Hepatocyte (in vitro differentiated cells): Measurements from ENCODE around the gene FOXRED2. TPM values are rescaled to one million over a fixed set of nuclear protein-coding genes. Genes with fewer than 3 reads are reported as not detected.

Experiments used
- DNase-seq: peaks from one replicate; pipeline ENCODE4 v3.0.0-alpha.2; 2016; ENCODE audit warnings: low spot score
- H2AFZ ChIP-seq: fragments of 200-600 bp; sonication (generic); 2 replicates; pipeline ENCODE4 v1.6.0; 2016; ENCODE audit warnings: antibody characterized with exemption, mild to moderate bottlenecking
- H3K27ac ChIP-seq: fragments of 200-600 bp; sonication (generic); 2 replicates; pipeline ENCODE4 v1.5.1; 2016; ENCODE audit warnings: mild to moderate bottlenecking
- H3K27me3 ChIP-seq: fragments of 200-600 bp; sonication (generic); 2 replicates; pipeline ENCODE4 v1.6.1; 2016
- H3K36me3 ChIP-seq: fragments of 200-600 bp; sonication (generic); replicated peaks from 2 replicates; pipeline ENCODE4 v1.5.1; 2016; ENCODE audit warnings: low read depth; ENCODE audit not compliant: insufficient read depth
- H3K4me1 ChIP-seq: fragments of 200-600 bp; sonication (generic); 2 replicates; pipeline ENCODE4 v1.5.1; 2016; ENCODE audit warnings: mild to moderate bottlenecking, moderate library complexity; ENCODE audit not compliant: insufficient read depth
- H3K4me2 ChIP-seq: fragments of 200-600 bp; sonication (generic); 2 replicates; pipeline ENCODE4 v1.6.0; 2016
- H3K4me3 ChIP-seq: fragments of 200-600 bp; sonication (generic); 2 replicates; pipeline ENCODE4 v1.5.1; 2016; ENCODE audit warnings: mild to moderate bottlenecking
- H3K79me2 ChIP-seq: fragments of 200-600 bp; sonication (generic); 2 replicates; pipeline ENCODE4 v1.6.0; 2017; ENCODE audit warnings: mild to moderate bottlenecking
- H3K9me2 ChIP-seq: fragments of 200-600 bp; sonication (generic); replicated peaks from 2 replicates; pipeline ENCODE4 v1.6.0; 2017; ENCODE audit warnings: mild to moderate bottlenecking; ENCODE audit not compliant: insufficient read depth
- H3K9me3 ChIP-seq: fragments of 200-600 bp; sonication (generic); 2 replicates; pipeline ENCODE4 v1.5.1; 2016; ENCODE audit warnings: low read depth, mild to moderate bottlenecking
- H4K20me1 ChIP-seq: fragments of 200-600 bp; sonication (generic); 2 replicates; pipeline ENCODE4 v1.6.0; 2016; ENCODE audit warnings: mild to moderate bottlenecking; ENCODE audit not compliant: insufficient read depth, poor library complexity, severe bottlenecking
- EZH2 ChIP-seq: fragments of 200-600 bp; sonication (generic); IDR thresholded peaks from 2 replicates; pipeline ENCODE4 v1.6.1; 2016; ENCODE audit warnings: antibody characterized with exemption, mild to moderate bottlenecking, borderline replicate concordance
- EZH2phosphoT487 ChIP-seq: fragments of 200-600 bp; sonication (generic); IDR thresholded peaks from one replicate; pipeline ENCODE4 v1.6.1; 2018; ENCODE audit warnings: antibody characterized with exemption, mild to moderate bottlenecking, low read depth, moderate library complexity; ENCODE audit not compliant: unreplicated experiment, severe bottlenecking
- WGBS: methylation state at CpG from one replicate; pipeline ENCODE4 v1.1.6; 2016; ENCODE audit warnings: low lambda C conversion rate; ENCODE audit errors: missing lambda C conversion rate; 5-methylcytosine and 5-hydroxymethylcytosine counted together
- polyA plus RNA-seq: library from polyadenylated mRNA; unstranded; fragments of >200 nt; fragmentation: Nextera tagmentation; extraction: Ambion mirVana; gene quantifications from 2 replicates; pipeline ENCODE4 v1.2.1, GENCODE V29; 2016
- total RNA-seq: library from RNA; depleted of rRNA; stranded (reverse); fragments of >200 nt; gene quantifications from 2 replicates; pipeline ENCODE4 v1.2.3, GENCODE V29; 2014
- TF ChIP-seq, protein P1 (sequence below): fragments of 200-600 bp; sonication (generic); IDR thresholded peaks from 2 replicates; pipeline ENCODE4 v1.5.1; 2016; ENCODE audit warnings: antibody characterized with exemption, mild to moderate bottlenecking; ENCODE audit not compliant: poor library complexity

Gene FOXRED2
- total and polyA plus RNA-seq, 2 experiments from 2014 or later = 7.7 to 8.5 TPM

DNA sequence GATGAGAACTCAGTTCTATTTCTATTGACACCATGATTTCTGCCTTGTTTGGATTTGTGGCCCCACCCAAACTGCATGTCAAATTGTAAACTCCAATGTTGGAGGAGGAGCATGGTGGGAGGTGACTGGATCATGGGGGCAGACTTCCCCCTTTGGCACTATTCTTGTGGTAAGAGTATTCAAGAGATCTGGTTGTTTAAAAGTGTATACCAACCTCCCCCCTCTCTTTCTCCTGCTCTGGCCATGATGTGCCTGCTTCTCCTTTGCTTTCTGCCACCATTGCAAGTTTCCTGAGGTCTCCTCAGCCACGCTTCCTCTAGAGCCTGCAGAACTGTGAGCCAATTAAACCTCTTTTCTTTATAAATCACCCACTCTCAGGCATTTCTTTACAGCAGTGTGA lies 7.9 kb upstream of the FOXRED2 start:
- Histone ChIP-seq H2AFZ (no peak overlapping the region), H3K27ac (no peak overlapping the region), H3K36me3 (peaks cover 4% of the 10 kb centered on the region), H3K79me2 (no peaks in the 10 kb centered on the region), H3K27me3 (no peaks in the 10 kb centered on the region), H3K4me3 (no peak overlapping the region), H3K9me3 (no peaks in the 10 kb centered on the region), H3K9me2 (no peaks in the 10 kb centered on the region), H3K4me1 (no peaks in the 10 kb centered on the region), H4K20me1 (no peaks in the 10 kb centered on the region), H3K4me2 (no peak overlapping the region)
- 89% methylated on average over 1 of the region's 1 CpG for WGBS
- no peak for DNase-seq
- no peak for TF ChIP-seq EZH2phosphoT487
- TF ChIP-seq EZH2 = no peak

DNA sequence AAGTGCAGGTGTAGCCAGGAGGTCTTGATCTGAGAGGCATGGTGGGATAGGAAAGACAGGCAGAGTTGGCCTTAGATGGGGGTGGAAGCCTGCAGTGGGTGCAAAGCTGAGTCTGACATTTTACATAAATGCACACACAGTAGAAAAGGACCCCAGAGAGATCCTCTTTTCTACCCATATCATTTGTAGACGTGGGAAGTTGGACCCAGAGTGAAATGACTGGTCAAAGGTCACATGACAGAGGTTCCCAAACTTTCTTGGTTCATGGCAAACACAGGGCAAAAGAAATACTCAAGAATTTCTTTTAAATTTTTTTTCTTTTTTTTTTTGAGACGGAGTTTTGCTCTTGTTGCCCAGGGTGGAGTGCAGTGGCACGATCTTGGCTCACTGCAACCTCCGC lies 6.2 kb upstream of the FOXRED2 start:
- WGBS = 94% methylated on average over 4 of the region's 4 CpGs
- H3K27me3 ChIP-seq = no peaks in the 10 kb centered on the region
- TF ChIP-seq, protein P1, sequence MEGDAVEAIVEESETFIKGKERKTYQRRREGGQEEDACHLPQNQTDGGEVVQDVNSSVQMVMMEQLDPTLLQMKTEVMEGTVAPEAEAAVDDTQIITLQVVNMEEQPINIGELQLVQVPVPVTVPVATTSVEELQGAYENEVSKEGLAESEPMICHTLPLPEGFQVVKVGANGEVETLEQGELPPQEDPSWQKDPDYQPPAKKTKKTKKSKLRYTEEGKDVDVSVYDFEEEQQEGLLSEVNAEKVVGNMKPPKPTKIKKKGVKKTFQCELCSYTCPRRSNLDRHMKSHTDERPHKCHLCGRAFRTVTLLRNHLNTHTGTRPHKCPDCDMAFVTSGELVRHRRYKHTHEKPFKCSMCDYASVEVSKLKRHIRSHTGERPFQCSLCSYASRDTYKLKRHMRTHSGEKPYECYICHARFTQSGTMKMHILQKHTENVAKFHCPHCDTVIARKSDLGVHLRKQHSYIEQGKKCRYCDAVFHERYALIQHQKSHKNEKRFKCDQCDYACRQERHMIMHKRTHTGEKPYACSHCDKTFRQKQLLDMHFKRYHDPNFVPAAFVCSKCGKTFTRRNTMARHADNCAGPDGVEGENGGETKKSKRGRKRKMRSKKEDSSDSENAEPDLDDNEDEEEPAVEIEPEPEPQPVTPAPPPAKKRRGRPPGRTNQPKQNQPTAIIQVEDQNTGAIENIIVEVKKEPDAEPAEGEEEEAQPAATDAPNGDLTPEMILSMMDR = no peak
- TF ChIP-seq EZH2phosphoT487 (no peak), EZH2 (no peak)
- no peak for DNase-seq
- H3K9me3 ChIP-seq = no peaks in the 10 kb centered on the region
- H2AFZ ChIP-seq = no peak overlapping the region
- peaks cover 4% of the 10 kb centered on the region for H3K36me3 ChIP-seq
- H3K4me3 ChIP-seq = no peak overlapping the region
- H4K20me1 ChIP-seq = no peaks in the 10 kb centered on the region
- H3K79me2 ChIP-seq = no peaks in the 10 kb centered on the region
- H3K9me2 ChIP-seq = no peaks in the 10 kb centered on the region
- H3K27ac ChIP-seq = no peak overlapping the region
- no peaks in the 10 kb centered on the region for H3K4me1 ChIP-seq
- no peak overlapping the region for H3K4me2 ChIP-seq

DNA sequence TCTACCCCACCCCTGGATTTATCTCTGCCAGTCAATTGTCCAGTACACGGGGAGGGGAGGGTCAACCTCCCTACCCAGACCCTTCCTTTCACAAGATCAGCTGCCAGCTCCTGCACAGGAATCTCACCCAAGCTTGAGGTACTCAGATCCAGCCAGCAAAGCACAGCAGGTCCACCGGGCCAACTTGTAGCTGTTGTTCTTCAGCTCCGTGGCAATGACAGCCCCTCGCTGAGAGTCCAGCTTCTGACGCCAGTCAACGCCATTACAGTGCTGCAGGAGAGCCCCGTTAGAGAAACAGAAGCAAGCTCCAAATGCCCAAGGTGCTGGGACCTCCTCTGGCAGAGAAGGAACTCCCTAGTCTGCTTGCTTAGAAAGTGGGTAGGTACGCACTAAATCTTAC lies 5.5 kb upstream of the FOXRED2 start:
- TF ChIP-seq EZH2phosphoT487 = no peak
- TF ChIP-seq, protein P1 = no peak
- TF ChIP-seq EZH2 = no peak
- WGBS = 97% methylated on average over 8 of the region's 8 CpGs
- Histone ChIP-seq H2AFZ (no peak overlapping the region), H3K4me1 (peaks cover 2% of the 10 kb centered on the region), H3K27me3 (no peaks in the 10 kb centered on the region), H3K27ac (no peak overlapping the region), H3K79me2 (no peaks in the 10 kb centered on the region), H3K4me3 (no peak overlapping the region), H3K36me3 (peaks cover 4% of the 10 kb centered on the region), H3K9me3 (no peaks in the 10 kb centered on the region), H4K20me1 (no peaks in the 10 kb centered on the region), H3K4me2 (no peak overlapping the region), H3K9me2 (no peaks in the 10 kb centered on the region)
- no peak for DNase-seq

DNA sequence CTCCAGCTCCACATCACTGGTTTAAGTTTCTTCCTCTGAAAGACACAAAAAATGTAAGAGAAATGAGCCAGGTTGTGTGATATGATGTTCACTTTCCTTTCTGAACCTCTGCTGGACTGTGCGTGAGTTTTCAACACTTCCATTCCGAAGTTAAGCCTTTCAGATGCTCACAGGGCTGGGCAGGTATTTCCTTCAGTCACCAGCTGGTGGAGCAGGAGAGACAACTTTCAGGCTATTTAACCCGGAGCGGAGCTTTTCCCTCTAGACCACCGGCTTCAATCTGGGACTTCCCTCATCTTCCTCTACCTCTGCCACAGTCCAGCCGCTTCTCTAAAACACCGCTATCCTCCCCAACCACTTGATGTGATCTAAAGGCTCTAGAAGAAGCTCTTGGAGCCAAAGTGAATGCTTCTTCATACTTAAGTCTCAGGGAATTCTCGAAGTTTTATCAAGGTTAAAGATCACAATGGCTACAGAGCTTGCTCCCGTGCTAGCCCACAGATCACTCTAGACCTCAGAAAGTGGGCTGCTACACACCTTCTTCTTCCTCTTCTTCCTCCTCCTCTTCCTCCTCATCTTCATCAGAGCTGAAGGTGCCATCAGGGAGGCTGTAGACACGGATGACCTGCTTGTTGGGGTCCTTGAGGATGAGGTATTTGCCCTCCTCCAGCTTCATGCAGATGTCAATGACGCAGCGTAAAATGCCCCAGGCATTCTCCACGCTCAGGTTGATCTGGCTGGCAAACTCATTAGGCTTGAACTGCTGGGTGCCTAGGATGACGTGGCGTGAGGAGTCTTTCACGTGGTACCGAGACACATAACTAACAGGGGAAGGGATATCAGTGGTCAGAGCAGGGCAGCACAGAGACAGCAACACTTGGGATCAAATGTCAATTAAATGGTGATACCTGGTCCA lies 4.4 kb upstream of the FOXRED2 start:
- Histone ChIP-seq H2AFZ (no peak overlapping the region), H3K79me2 (peaks cover 3% of the 10 kb centered on the region), H3K4me1 (peaks cover 10% of the 10 kb centered on the region), H3K36me3 (peaks cover 4% of the 10 kb centered on the region), H3K27ac (no peak overlapping the region), H3K9me2 (no peaks in the 10 kb centered on the region), H3K9me3 (no peaks in the 10 kb centered on the region), H4K20me1 (no peaks in the 10 kb centered on the region), H3K27me3 (no peaks in the 10 kb centered on the region), H3K4me3 (no peak overlapping the region), H3K4me2 (no peak overlapping the region)
- DNase-seq = peak; percentile 74
- TF ChIP-seq, protein P1 = peak; percentile 57
- TF ChIP-seq EZH2 = no peak
- 76% methylated on average over 17 of the region's 17 CpGs for WGBS
